ENCODE measurements around the gene SLC11A1. TPM values are rescaled to one million over a fixed set of nuclear protein-coding genes. Genes with fewer than 3 reads are reported as not detected.

The SLC11A1 gene
- total and polyA plus RNA-seq, 2 donors (not counting 1 experiment from before 2014, with no cell fraction given): 6.5 to 65.3 TPM

DNA sequence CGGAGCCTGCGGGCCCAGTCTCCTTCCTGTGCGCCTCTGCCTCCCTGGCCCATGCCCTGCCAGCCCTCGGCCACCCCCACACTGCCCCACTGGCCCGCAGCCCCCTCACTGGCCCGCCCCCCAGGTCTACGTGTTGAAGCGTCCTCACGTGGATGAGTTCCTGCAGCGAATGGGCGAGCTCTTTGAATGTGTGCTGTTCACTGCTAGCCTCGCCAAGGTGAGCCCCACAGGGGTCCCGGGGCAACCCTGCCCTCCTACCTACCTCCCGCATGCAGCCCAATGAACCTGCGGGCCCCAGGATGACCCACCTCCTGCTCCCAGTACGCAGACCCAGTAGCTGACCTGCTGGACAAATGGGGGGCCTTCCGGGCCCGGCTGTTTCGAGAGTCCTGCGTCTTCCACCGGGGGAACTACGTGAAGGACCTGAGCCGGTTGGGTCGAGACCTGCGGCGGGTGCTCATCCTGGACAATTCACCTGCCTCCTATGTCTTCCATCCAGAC is 20.9 kb downstream of the SLC11A1 start:
- no peaks in the 10 kb centered on the region for H3K27me3 Mint-ChIP-seq
- no peaks in the 10 kb centered on the region for H3K27me3 ChIP-seq (replicated peaks in 1 of 4; ENCODE audit: control extremely low read depth in 1 of 4, control insufficient read depth in 3 of 4, insufficient read depth in 4 of 4, low read length in 3 of 4)
- H3K4me1 Mint-ChIP-seq: peaks cover 61% of the 10 kb centered on the region
- DNase-seq (no peak), ATAC-seq (ENCODE audit: low read depth) (no peak)
- 93% methylated on average over 24 of the region's 26 CpGs for WGBS (ENCODE audit: insufficient coverage)
- no peak overlapping the region for H3K27ac ChIP-seq (ENCODE audit: low read length in 2 of 2)
- H3K79me2 ChIP-seq (ENCODE audit: control insufficient read depth, insufficient read depth, low read length): peaks cover 20% of the 10 kb centered on the region
- ChIA-PET CTCF (no interaction called here), POLR2A (no interaction called here)
- H3K9me3 Mint-ChIP-seq (ENCODE audit: insufficient read depth): no peaks in the 10 kb centered on the region
- H3K4me2 ChIP-seq (replicated peaks; ENCODE audit: low read depth, low read length, poor library complexity, severe bottlenecking): no peak overlapping the region
- H3K9ac ChIP-seq (ENCODE audit: low read length): no peak overlapping the region
- peaks cover 44 to 67% of the 10 kb centered on the region in 2 donors for H3K4me1 ChIP-seq (ENCODE audit: control insufficient read depth in 2 of 2, insufficient read depth in 2 of 2, low read length in 2 of 2)
- peak overlapping the region; percentile 39 for H3K4me3 Mint-ChIP-seq
- H3K27ac Mint-ChIP-seq: no peak overlapping the region
- TF ChIP-seq, protein P1, sequence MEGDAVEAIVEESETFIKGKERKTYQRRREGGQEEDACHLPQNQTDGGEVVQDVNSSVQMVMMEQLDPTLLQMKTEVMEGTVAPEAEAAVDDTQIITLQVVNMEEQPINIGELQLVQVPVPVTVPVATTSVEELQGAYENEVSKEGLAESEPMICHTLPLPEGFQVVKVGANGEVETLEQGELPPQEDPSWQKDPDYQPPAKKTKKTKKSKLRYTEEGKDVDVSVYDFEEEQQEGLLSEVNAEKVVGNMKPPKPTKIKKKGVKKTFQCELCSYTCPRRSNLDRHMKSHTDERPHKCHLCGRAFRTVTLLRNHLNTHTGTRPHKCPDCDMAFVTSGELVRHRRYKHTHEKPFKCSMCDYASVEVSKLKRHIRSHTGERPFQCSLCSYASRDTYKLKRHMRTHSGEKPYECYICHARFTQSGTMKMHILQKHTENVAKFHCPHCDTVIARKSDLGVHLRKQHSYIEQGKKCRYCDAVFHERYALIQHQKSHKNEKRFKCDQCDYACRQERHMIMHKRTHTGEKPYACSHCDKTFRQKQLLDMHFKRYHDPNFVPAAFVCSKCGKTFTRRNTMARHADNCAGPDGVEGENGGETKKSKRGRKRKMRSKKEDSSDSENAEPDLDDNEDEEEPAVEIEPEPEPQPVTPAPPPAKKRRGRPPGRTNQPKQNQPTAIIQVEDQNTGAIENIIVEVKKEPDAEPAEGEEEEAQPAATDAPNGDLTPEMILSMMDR (IDR thresholded peaks at IDR 0.05): no peak
- TF ChIP-seq EZH2 (IDR thresholded peaks at IDR 0.05; ENCODE audit: borderline replicate concordance, insufficient read depth, low read depth, low read length, poor library complexity, severe bottlenecking): no peak
- no peak overlapping the region for H2AFZ ChIP-seq (ENCODE audit: insufficient read depth, low read depth, low read length, poor library complexity, severe bottlenecking)
- H3K4me3 ChIP-seq (ENCODE audit: control extremely low read depth in 1 of 5, extremely low read depth in 1 of 5, insufficient read depth in 1 of 5, low read depth in 2 of 5, low read length in 4 of 5): no peak overlapping the region
- H4K20me1 ChIP-seq (ENCODE audit: control insufficient read depth, insufficient read depth, low read length, poor library complexity, severe bottlenecking): peaks cover 39% of the 10 kb centered on the region
- peaks cover 0 to 3% (median 0%) of the 10 kb centered on the region in 3 donors for H3K9me3 ChIP-seq (ENCODE audit: control extremely low read depth in 1 of 3, control insufficient read depth in 2 of 3, insufficient read depth in 1 of 3, low read length in 2 of 3)
- intact Hi-C loops (cut with micrococcal nuclease): no loop called here
- H3K36me3 ChIP-seq (replicated peaks in 1 of 2; ENCODE audit: control extremely low read depth in 1 of 2, control insufficient read depth in 1 of 2, extremely low read depth in 1 of 2, insufficient read depth in 2 of 2, low read length in 1 of 2): peaks cover 2 to 33% of the 10 kb centered on the region in 2 experiments

DNA sequence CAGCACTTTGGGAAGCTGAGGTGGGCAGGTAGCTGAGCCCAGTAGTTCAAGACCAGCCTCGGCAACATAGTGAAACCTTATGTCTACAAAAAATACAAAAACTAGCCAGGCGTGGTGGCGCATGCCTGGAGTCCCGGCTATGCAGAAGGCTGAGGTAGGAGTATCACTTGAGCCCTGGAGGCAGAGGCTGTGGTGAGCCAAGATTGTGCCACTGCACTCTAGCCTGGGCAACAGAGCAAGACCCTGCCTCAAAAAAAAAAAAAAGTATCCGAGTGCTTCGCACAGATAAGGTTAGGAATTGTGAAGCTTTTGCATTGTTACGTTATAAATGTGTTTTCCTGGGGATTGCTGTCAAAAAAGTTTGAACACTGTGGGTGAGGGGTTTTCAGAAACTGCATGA is 21.7 kb downstream of the SLC11A1 start:
- Histone ChIP-seq H4K20me1 (ENCODE audit: control insufficient read depth, insufficient read depth, low read length, poor library complexity, severe bottlenecking) (peaks cover 39% of the 10 kb centered on the region), H3K27me3 (replicated peaks in 1 of 4; ENCODE audit: control extremely low read depth in 1 of 4, control insufficient read depth in 3 of 4, insufficient read depth in 4 of 4, low read length in 3 of 4) (no peaks in the 10 kb centered on the region), H3K27ac (ENCODE audit: low read length in 2 of 2) (no peak overlapping the region), H3K36me3 (replicated peaks in 1 of 2; ENCODE audit: control extremely low read depth in 1 of 2, control insufficient read depth in 1 of 2, extremely low read depth in 1 of 2, insufficient read depth in 2 of 2, low read length in 1 of 2) (peaks cover 2 to 33% of the 10 kb centered on the region in 2 experiments), H3K4me2 (replicated peaks; ENCODE audit: low read depth, low read length, poor library complexity, severe bottlenecking) (no peak overlapping the region), H3K4me1 (ENCODE audit: control insufficient read depth in 2 of 2, insufficient read depth in 2 of 2, low read length in 2 of 2) (peaks cover 39 to 60% of the 10 kb centered on the region in 2 donors), H3K9me3 (ENCODE audit: control extremely low read depth in 1 of 3, control insufficient read depth in 2 of 3, insufficient read depth in 1 of 3, low read length in 2 of 3) (no peaks in the 10 kb centered on the region), H3K4me3 (ENCODE audit: control extremely low read depth in 1 of 5, extremely low read depth in 1 of 5, insufficient read depth in 1 of 5, low read depth in 2 of 5, low read length in 4 of 5) (no peak overlapping the region), H3K9ac (ENCODE audit: low read length) (no peak overlapping the region), H2AFZ (ENCODE audit: insufficient read depth, low read depth, low read length, poor library complexity, severe bottlenecking) (no peak overlapping the region), H3K79me2 (ENCODE audit: control insufficient read depth, insufficient read depth, low read length) (peaks cover 20% of the 10 kb centered on the region)
- DNase-seq (no peak), ATAC-seq (ENCODE audit: low read depth) (no peak)
- TF ChIP-seq EZH2 (IDR thresholded peaks at IDR 0.05; ENCODE audit: borderline replicate concordance, insufficient read depth, low read depth, low read length, poor library complexity, severe bottlenecking): no peak
- TF ChIP-seq, protein P1 (IDR thresholded peaks at IDR 0.05): no peak
- Mint-ChIP-seq H3K9me3 (ENCODE audit: insufficient read depth) (no peaks in the 10 kb centered on the region), H3K4me3 (peak overlapping the region; percentile 39), H3K27ac (no peak overlapping the region), H3K27me3 (no peaks in the 10 kb centered on the region), H3K4me1 (peaks cover 58% of the 10 kb centered on the region)
- ChIA-PET POLR2A (interaction anchor here (0.7 kb wide), 1 partner anchor 8 kb away, joined by 4 read pairs; no protein-coding TSS in a partner anchor), CTCF (interaction anchor here (2.1 kb wide), 1 partner anchor 8 kb away, joined by 9 read pairs; no protein-coding TSS in a partner anchor)
- intact Hi-C loops (cut with micrococcal nuclease): no loop called here
- 61% methylated on average over 4 of the region's 7 CpGs for WGBS (ENCODE audit: insufficient coverage)

Data from B cell (primary cell).